A673 (cell line): ENCODE measurements around the gene STRAP. TPM values are rescaled to one million over a fixed set of nuclear protein-coding genes. Genes with fewer than 3 reads are reported as not detected.

ENCODE experiments used
- BruUV-seq: library from RNA; stranded (reverse); fragments of 400-500 nt; replicated peaks from 2 replicates; lab custom pipeline; 2021; lab: Mats Ljungman, UMichigan
- CTCF ChIA-PET: fragments of 300-600 bp; sonication (Branson Sonifier 250); formaldehyde crosslinking; loops from one replicate; lab custom pipeline; 2022; ENCODE audit warnings: antibody characterized with exemption; lab: Charles Lee
- POLR2A ChIA-PET: fragments of 300-600 bp; sonication (Branson Sonifier 250); formaldehyde crosslinking; loops from one replicate; lab custom pipeline; 2022; ENCODE audit warnings: antibody characterized with exemption; ENCODE audit not compliant: low non-redundant PET; lab: Charles Lee
- DNase-seq: peaks from one replicate; pipeline ENCODE4 v3.0.0-alpha.2; 2015; ENCODE audit warnings: low spot score
- H3K27ac ChIP-seq: fragments of 200-600 bp; sonication (generic); 2 replicates; pipeline ENCODE4 v1.5.1; 2016; ENCODE audit warnings: mixed run types, low read depth, mild to moderate bottlenecking, mixed read lengths, antibody characterized with exemption, low read length; ENCODE audit not compliant: poor library complexity, severe bottlenecking
- H3K27me3 ChIP-seq: fragments of 200-600 bp; sonication (generic); replicated peaks from 2 replicates; pipeline ENCODE4 v1.6.1; 2017; ENCODE audit warnings: mixed run types, low read depth, mild to moderate bottlenecking, mixed read lengths, antibody characterized with exemption, low read length; ENCODE audit not compliant: insufficient read depth, poor library complexity
- H3K36me3 ChIP-seq: fragments of 200-600 bp; sonication (generic); 2 replicates; pipeline ENCODE4 v1.6.1; 2016; ENCODE audit warnings: mixed run types, mild to moderate bottlenecking, mixed read lengths, antibody characterized with exemption, low read length; ENCODE audit not compliant: insufficient read depth, poor library complexity, severe bottlenecking
- H3K4me1 ChIP-seq: fragments of 200-600 bp; sonication (generic); 2 replicates; pipeline ENCODE4 v1.6.1; 2017; ENCODE audit warnings: mixed run types, mild to moderate bottlenecking, mixed read lengths, antibody characterized with exemption, low read length; ENCODE audit not compliant: insufficient read depth, poor library complexity, severe bottlenecking
- H3K4me3 ChIP-seq: fragments of 200-600 bp; sonication (generic); 2 replicates; pipeline ENCODE4 v1.5.1; 2016; ENCODE audit warnings: low read depth, mixed run types, mild to moderate bottlenecking, mixed read lengths, low read length; ENCODE audit not compliant: poor library complexity, severe bottlenecking
- H3K9me3 ChIP-seq: fragments of 200-600 bp; sonication (generic); 2 replicates; pipeline ENCODE4 v1.6.1; 2016; ENCODE audit warnings: mixed run types, low read depth, mild to moderate bottlenecking, mixed read lengths, antibody characterized with exemption, low read length; ENCODE audit not compliant: poor library complexity, severe bottlenecking
- CTCF ChIP-seq: fragments of 300-800, 200-600 bp; sonication (generic); conservative IDR thresholded peaks from 2 replicates; pipeline ENCODE4 v1.5.1; 2017; ENCODE audit warnings: low read depth, mild to moderate bottlenecking, antibody characterized with exemption, low read length, moderate library complexity, mixed read lengths
- EZH2 ChIP-seq: fragments of 200-600 bp; sonication (generic); IDR thresholded peaks from 2 replicates; pipeline ENCODE4 v1.6.1; 2017; ENCODE audit warnings: borderline replicate concordance, low read depth, mild to moderate bottlenecking, mixed read lengths, antibody characterized with exemption, low read length; ENCODE audit not compliant: poor library complexity, severe bottlenecking
- intact Hi-C: fragments of 100-400 bp; cut with micrococcal nuclease; formaldehyde crosslinking; loops from one replicate; pipeline ENCODE4 v1.10.0; 2022; ENCODE audit not compliant: unreplicated experiment
- total RNA-seq: library from RNA; stranded (reverse); gene quantifications from 2 replicates; pipeline ENCODE4 v1.2.3, GENCODE V29; 2021

STRAP gene
- total RNA-seq, 1 experiment from 2014 or later: 247 TPM

GRCh38 chr12:15879413-15879812, 2.8 kb upstream of the STRAP start:
- TF ChIP-seq CTCF (no peak), EZH2 (no peak)
- intact Hi-C loops: no loop called here
- ChIA-PET POLR2A (no interaction called here), CTCF (no interaction called here)
- Histone ChIP-seq H3K36me3 (no peaks in the 10 kb centered on the region), H3K27ac (no peak overlapping the region), H3K27me3 (no peaks in the 10 kb centered on the region), H3K4me1 (peaks cover 8% of the 10 kb centered on the region), H3K9me3 (no peaks in the 10 kb centered on the region), H3K4me3 (no peak overlapping the region)
- no TSS peak for BruUV-seq
- no peak for DNase-seq

GRCh38 chr12:15880721-15881120, 1.5 kb upstream of the STRAP start:
- H3K4me3 ChIP-seq: no peak overlapping the region
- intact Hi-C loops: no loop called here
- no peak overlapping the region for H3K27ac ChIP-seq

GRCh38 chr12:15883536-15883935, 1.3 kb downstream of the STRAP start:
- Histone ChIP-seq H3K9me3 (no peaks in the 10 kb centered on the region), H3K36me3 (peaks cover 10% of the 10 kb centered on the region), H3K27ac (peak overlapping the region; percentile 98), H3K4me1 (peaks cover 33% of the 10 kb centered on the region), H3K27me3 (no peaks in the 10 kb centered on the region), H3K4me3 (peak overlapping the region; percentile 99)
- CTCF ChIA-PET: no interaction called here
- intact Hi-C loops: no loop called here
- no TSS peak for BruUV-seq
- POLR2A ChIA-PET: no interaction called here
- no peak for DNase-seq
- no peak for TF ChIP-seq CTCF
- no peak for TF ChIP-seq EZH2

More at GRCh38 chr12:15880721-15881120, 1.5 kb upstream of the STRAP start:
- TF ChIP-seq EZH2: no peak
- no peak for TF ChIP-seq CTCF
- Histone ChIP-seq H3K4me1 (peaks cover 13% of the 10 kb centered on the region), H3K36me3 (peaks cover 2% of the 10 kb centered on the region), H3K27me3 (no peaks in the 10 kb centered on the region), H3K9me3 (no peaks in the 10 kb centered on the region)
- CTCF ChIA-PET: no interaction called here
- POLR2A ChIA-PET: no interaction called here
- no TSS peak for BruUV-seq
- no peak for DNase-seq
